HFFc6 (cell line): ENCODE results near the gene FAM222B. TPM values are rescaled to one million over a fixed set of nuclear protein-coding genes. Genes with fewer than 3 reads are reported as not detected.
A peak's percentile ranks its signal among the peaks of the same experiment; 100 is the strongest.

Experiments
- DNase-seq: peaks from one replicate; pipeline ENCODE4 v3.0.0-alpha.2; 2018
- H3K27ac Mint-ChIP-seq: 2 replicates; pipeline ENCODE4 v1.8.0; 2020; ENCODE audit warnings: mild to moderate bottlenecking, mixed read lengths
- H3K27me3 Mint-ChIP-seq: 2 replicates; pipeline ENCODE4 v1.8.0; 2021; ENCODE audit warnings: mild to moderate bottlenecking, moderate library complexity, mixed read lengths; ENCODE audit not compliant: insufficient read depth
- H3K36me3 Mint-ChIP-seq: 2 replicates; pipeline ENCODE4 v1.8.0; 2021; ENCODE audit warnings: low read depth, mixed read lengths
- H3K4me1 Mint-ChIP-seq: 2 replicates; pipeline ENCODE4 v1.8.0; 2020; ENCODE audit warnings: low read depth, mixed read lengths
- H3K4me3 Mint-ChIP-seq: 2 replicates; pipeline ENCODE4 v1.8.0; 2020; ENCODE audit warnings: mild to moderate bottlenecking, moderate library complexity, mixed read lengths
- H3K9me3 Mint-ChIP-seq: 2 replicates; pipeline ENCODE4 v1.8.0; 2020; ENCODE audit warnings: mild to moderate bottlenecking, mixed read lengths
- total RNA-seq, 6 experiments: library from RNA; stranded (reverse); fragmentation: NEBNext Ultra II Directional; extraction: Animal tissue kit (Norgen Biotek cat#: 25700); gene quantifications; 2 replicates in 1 of 6; 3 replicates in 5 of 6; pipeline ENCODE4 v1.2.3, GENCODE V29; 2021
- TF ChIP-seq, protein P1 (sequence below): fragments of 200-600 bp; sonication (generic); IDR thresholded peaks from 2 replicates; pipeline ENCODE4 v1.5.0; 2021; ENCODE audit warnings: antibody characterized with exemption, mild to moderate bottlenecking

FAM222B gene
- total RNA-seq, 6 experiments from 2014 or later: 14.5 to 17.2 (median 16.6) TPM

- peaks cover 5% of the 10 kb centered on the region for H3K36me3 Mint-ChIP-seq
- peaks cover 8% of the 10 kb centered on the region for H3K9me3 Mint-ChIP-seq
- no peaks in the 10 kb centered on the region; the same call in 1 of the 2 replicates for H3K27me3 Mint-ChIP-seq
- no peak for DNase-seq
- TF ChIP-seq, protein P1, sequence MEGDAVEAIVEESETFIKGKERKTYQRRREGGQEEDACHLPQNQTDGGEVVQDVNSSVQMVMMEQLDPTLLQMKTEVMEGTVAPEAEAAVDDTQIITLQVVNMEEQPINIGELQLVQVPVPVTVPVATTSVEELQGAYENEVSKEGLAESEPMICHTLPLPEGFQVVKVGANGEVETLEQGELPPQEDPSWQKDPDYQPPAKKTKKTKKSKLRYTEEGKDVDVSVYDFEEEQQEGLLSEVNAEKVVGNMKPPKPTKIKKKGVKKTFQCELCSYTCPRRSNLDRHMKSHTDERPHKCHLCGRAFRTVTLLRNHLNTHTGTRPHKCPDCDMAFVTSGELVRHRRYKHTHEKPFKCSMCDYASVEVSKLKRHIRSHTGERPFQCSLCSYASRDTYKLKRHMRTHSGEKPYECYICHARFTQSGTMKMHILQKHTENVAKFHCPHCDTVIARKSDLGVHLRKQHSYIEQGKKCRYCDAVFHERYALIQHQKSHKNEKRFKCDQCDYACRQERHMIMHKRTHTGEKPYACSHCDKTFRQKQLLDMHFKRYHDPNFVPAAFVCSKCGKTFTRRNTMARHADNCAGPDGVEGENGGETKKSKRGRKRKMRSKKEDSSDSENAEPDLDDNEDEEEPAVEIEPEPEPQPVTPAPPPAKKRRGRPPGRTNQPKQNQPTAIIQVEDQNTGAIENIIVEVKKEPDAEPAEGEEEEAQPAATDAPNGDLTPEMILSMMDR: no peak
- H3K4me3 Mint-ChIP-seq: no peak overlapping the region
- H3K27ac Mint-ChIP-seq: no peak overlapping the region
- H3K4me1 Mint-ChIP-seq: peaks cover 11% of the 10 kb centered on the region
These were observed 107.3 kb downstream of the FAM222B start for GRCh38 chr17:28735242-28735722.

GRCh38 chr17:28734712-28735241 lies 107.8 kb downstream of the FAM222B start:
- H3K36me3 Mint-ChIP-seq: peaks cover 3% of the 10 kb centered on the region
- H3K27me3 Mint-ChIP-seq: no peaks in the 10 kb centered on the region; the same call in 1 of the 2 replicates
- H3K4me1 Mint-ChIP-seq: peaks cover 9% of the 10 kb centered on the region
- H3K4me3 Mint-ChIP-seq: no peak overlapping the region
- TF ChIP-seq, protein P1: no peak
- H3K9me3 Mint-ChIP-seq: peaks cover 5% of the 10 kb centered on the region
- no peak overlapping the region for H3K27ac Mint-ChIP-seq
- no peak for DNase-seq

- H3K4me1 Mint-ChIP-seq: peaks cover 12% of the 10 kb centered on the region
- H3K27ac Mint-ChIP-seq: no peak overlapping the region
- no peaks in the 10 kb centered on the region for H3K9me3 Mint-ChIP-seq
- TF ChIP-seq, protein P1: no peak
- H3K36me3 Mint-ChIP-seq: peaks cover 4% of the 10 kb centered on the region; the same call in 1 of the 2 replicates
- no peaks in the 10 kb centered on the region for H3K27me3 Mint-ChIP-seq
- no peak overlapping the region for H3K4me3 Mint-ChIP-seq
- no peak for DNase-seq
These were observed 109.2 kb downstream of the FAM222B start for GRCh38 chr17:28733346-28733745.

DNA sequence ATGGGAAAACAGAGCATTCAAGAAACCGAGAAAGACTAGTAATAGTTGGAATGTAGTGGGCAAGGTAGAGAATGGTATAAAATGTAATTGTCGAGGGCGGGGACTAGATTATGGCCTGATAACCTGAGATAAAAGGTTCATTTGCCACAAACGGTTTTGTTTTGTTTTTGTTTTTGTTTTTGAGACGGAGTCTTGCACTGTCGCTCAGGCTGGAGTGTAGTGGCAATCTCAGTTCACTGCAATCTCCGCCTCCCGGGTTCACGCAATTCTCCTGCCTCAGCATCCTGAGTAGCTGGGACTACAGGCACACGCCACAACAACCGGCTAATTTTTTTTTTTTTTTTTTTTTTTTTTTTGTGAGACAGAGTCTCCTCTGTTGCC lies 112.7 kb downstream of the FAM222B start:
- no peak overlapping the region for H3K27ac Mint-ChIP-seq
- DNase-seq: no peak
- H3K4me1 Mint-ChIP-seq: peaks cover 24% of the 10 kb centered on the region
- TF ChIP-seq, protein P1: no peak
- peaks cover 18% of the 10 kb centered on the region for H3K27me3 Mint-ChIP-seq
- no peak overlapping the region for H3K4me3 Mint-ChIP-seq
- peaks cover 5% of the 10 kb centered on the region for H3K36me3 Mint-ChIP-seq
- no peaks in the 10 kb centered on the region for H3K9me3 Mint-ChIP-seq

- Mint-ChIP-seq H3K36me3 (peaks cover 16% of the 10 kb centered on the region), H3K9me3 (no peaks in the 10 kb centered on the region), H3K4me3 (peak within 1 kb of the TSS; percentile 95), H3K4me1 (peaks cover 37% of the 10 kb centered on the region), H3K27ac (peak within 1 kb of the TSS; percentile 95), H3K27me3 (peaks cover 19% of the 10 kb centered on the region)
- TF ChIP-seq, protein P1: no peak
- DNase-seq: peak; percentile 93
These were observed 114.0 kb downstream of the FAM222B start, which contains the start of gene NEK8 for GRCh38 chr17:28728364-28729200. Gene NEK8, plus strand, starts transcription at chr17:28728788. Its CDS starts 26 bp downstream, at chr17:28728814.
